Measurements from ENCODE around the gene SOBP.

SOBP gene

GRCh38 chr6:107689190-107689589 lies 199.3 kb downstream of the SOBP start:
- DNase-seq (ENCODE audit: low read depth in 2 of 2, low spot score in 1 of 2): no peak

GRCh38 chr6:107689951-107690642 lies 200.2 kb downstream of the SOBP start:
- DNase-seq (ENCODE audit: low read depth in 2 of 2, low spot score in 1 of 2): no peak

GRCh38 chr6:107690643-107691061 lies 200.7 kb downstream of the SOBP start:
- DNase-seq (ENCODE audit: low read depth in 2 of 2, low spot score in 1 of 2): no peak

- DNase-seq (ENCODE audit: low read depth in 2 of 2, low spot score in 1 of 2): no peak
These were observed 201.3 kb downstream of the SOBP start for GRCh38 chr6:107691062-107691751.

- DNase-seq (ENCODE audit: low read depth in 2 of 2, low spot score in 1 of 2): no peak
These were observed 202.4 kb downstream of the SOBP start for GRCh38 chr6:107692351-107692750.

- DNase-seq (ENCODE audit: low read depth in 2 of 2, low spot score in 1 of 2): no peak
These were observed 205.3 kb downstream of the SOBP start for GRCh38 chr6:107695061-107695720.

GRCh38 chr6:107697682-107698081 lies 207.8 kb downstream of the SOBP start:
- DNase-seq (ENCODE audit: low read depth in 2 of 2, low spot score in 1 of 2): no peak

GRCh38 chr6:107698146-107698545 lies 208.2 kb downstream of the SOBP start:
- DNase-seq (ENCODE audit: low read depth in 2 of 2, low spot score in 1 of 2): no peak

- DNase-seq (ENCODE audit: low read depth in 2 of 2, low spot score in 1 of 2): no peak
These were observed 209.3 kb downstream of the SOBP start for GRCh38 chr6:107699254-107699653.

- DNase-seq (ENCODE audit: low read depth in 2 of 2, low spot score in 1 of 2): no peak
These were observed 209.9 kb downstream of the SOBP start for GRCh38 chr6:107699697-107700325.

- DNase-seq (ENCODE audit: low read depth in 2 of 2, low spot score in 1 of 2): no peak
These were observed 213.7 kb downstream of the SOBP start for GRCh38 chr6:107703606-107704005.

- no peak for DNase-seq (ENCODE audit: low read depth in 2 of 2, low spot score in 1 of 2)
These were observed 214.6 kb downstream of the SOBP start for GRCh38 chr6:107704347-107705013.

GRCh38 chr6:107706516-107707115 lies 216.7 kb downstream of the SOBP start:
- no peak for DNase-seq (ENCODE audit: low read depth in 2 of 2, low spot score in 1 of 2)

GRCh38 chr6:107707346-107708275 lies 217.7 kb downstream of the SOBP start:
- DNase-seq (ENCODE audit: low read depth in 2 of 2, low spot score in 1 of 2): no peak

GRCh38 chr6:107708435-107708834 lies 218.5 kb downstream of the SOBP start:
- DNase-seq (ENCODE audit: low read depth in 2 of 2, low spot score in 1 of 2): no peak

GRCh38 chr6:107709341-107709740 lies 219.4 kb downstream of the SOBP start:
- DNase-seq (ENCODE audit: low read depth in 2 of 2, low spot score in 1 of 2): no peak

Data from stimulated activated CD8-positive, alpha-beta memory T cell treated with anti-CD3 and anti-CD28 coated beads, Interleukin-4, amount 100 ng/mL, for 1 hour (primary cell).